ENCODE results near the gene NXPE3. TPM values are rescaled to one million over a fixed set of nuclear protein-coding genes. Genes with fewer than 3 reads are reported as not detected.
"Not testable (repeated sequence)": the region's sequence is repeated elsewhere in the genome, so short reads cannot be mapped to it uniquely, and the experiment has no call there.

NXPE3 gene
- total RNA-seq, 1 donor from 2014 or later = 9.4 TPM

DNA sequence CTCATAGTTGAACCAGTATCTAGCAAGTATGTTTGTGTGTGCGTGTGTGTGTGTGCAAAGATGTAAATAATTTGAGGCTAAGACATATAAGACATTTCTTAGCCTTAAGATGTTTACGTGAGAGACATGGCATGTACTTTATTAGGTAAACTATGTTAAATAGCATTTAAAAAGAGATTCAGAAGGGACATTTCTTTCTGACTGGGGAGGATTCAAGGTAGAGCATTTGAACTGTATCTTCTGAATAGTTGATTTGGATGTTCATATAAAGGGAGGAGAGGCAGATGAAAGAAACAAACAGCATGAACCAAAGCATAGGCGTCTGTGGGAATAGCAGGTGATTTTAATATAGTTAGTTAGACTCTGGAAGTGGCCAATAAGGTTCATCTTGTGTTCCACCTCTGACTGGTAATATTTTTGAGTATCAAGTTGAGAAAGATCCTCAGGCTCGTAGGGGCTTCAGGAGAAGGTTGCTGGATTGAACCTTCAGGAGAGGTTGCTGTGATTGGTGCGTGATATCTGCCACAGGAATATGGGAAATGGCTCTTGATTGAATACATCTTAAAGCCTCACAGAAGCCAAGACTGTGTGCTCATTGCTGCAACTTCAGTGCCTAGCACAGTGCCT is 82.9 kb downstream of the NXPE3 start:
- H3K27me3 ChIP-seq = no peaks in the 10 kb centered on the region
- H3K4me2 ChIP-seq = no peak overlapping the region
- H3K36me3 ChIP-seq = peaks cover 12% of the 10 kb centered on the region
- Mint-ChIP-seq H3K9me3 (no peaks in the 10 kb centered on the region), H3K27me3 (ENCODE audit: insufficient read depth, low read depth) (no peaks in the 10 kb centered on the region), H3K4me3 (no peak overlapping the region), H3K4me1 (no peaks in the 10 kb centered on the region), H3K27ac (no peak overlapping the region), H3K36me3 (peaks cover 7% of the 10 kb centered on the region)
- no peaks in the 10 kb centered on the region for H3F3A ChIP-seq (ENCODE audit: low read depth)
- no peaks in the 10 kb centered on the region for H3K79me2 ChIP-seq (ENCODE audit: low read depth)
- no peak overlapping the region for H3K4me3 ChIP-seq
- DNase-seq (ENCODE audit: low spot score) = no peak
- H4K20me1 ChIP-seq (ENCODE audit: low read depth) = no peaks in the 10 kb centered on the region
- no peak overlapping the region for H3K9ac ChIP-seq
- H3K4me1 ChIP-seq = no peaks in the 10 kb centered on the region
- TF ChIP-seq EZH2phosphoT487 (IDR thresholded peaks at IDR 0.05) (no peak), EZH2 (IDR thresholded peaks at IDR 0.05) (no peak)
- TF ChIP-seq, protein P1, sequence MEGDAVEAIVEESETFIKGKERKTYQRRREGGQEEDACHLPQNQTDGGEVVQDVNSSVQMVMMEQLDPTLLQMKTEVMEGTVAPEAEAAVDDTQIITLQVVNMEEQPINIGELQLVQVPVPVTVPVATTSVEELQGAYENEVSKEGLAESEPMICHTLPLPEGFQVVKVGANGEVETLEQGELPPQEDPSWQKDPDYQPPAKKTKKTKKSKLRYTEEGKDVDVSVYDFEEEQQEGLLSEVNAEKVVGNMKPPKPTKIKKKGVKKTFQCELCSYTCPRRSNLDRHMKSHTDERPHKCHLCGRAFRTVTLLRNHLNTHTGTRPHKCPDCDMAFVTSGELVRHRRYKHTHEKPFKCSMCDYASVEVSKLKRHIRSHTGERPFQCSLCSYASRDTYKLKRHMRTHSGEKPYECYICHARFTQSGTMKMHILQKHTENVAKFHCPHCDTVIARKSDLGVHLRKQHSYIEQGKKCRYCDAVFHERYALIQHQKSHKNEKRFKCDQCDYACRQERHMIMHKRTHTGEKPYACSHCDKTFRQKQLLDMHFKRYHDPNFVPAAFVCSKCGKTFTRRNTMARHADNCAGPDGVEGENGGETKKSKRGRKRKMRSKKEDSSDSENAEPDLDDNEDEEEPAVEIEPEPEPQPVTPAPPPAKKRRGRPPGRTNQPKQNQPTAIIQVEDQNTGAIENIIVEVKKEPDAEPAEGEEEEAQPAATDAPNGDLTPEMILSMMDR (IDR thresholded peaks at IDR 0.05) = no peak
- H3K27ac ChIP-seq = no peak overlapping the region
- H2AFZ ChIP-seq (replicated peaks) = no peak overlapping the region
- H3K9me3 ChIP-seq (ENCODE audit: low read depth) = no peaks in the 10 kb centered on the region

DNA sequence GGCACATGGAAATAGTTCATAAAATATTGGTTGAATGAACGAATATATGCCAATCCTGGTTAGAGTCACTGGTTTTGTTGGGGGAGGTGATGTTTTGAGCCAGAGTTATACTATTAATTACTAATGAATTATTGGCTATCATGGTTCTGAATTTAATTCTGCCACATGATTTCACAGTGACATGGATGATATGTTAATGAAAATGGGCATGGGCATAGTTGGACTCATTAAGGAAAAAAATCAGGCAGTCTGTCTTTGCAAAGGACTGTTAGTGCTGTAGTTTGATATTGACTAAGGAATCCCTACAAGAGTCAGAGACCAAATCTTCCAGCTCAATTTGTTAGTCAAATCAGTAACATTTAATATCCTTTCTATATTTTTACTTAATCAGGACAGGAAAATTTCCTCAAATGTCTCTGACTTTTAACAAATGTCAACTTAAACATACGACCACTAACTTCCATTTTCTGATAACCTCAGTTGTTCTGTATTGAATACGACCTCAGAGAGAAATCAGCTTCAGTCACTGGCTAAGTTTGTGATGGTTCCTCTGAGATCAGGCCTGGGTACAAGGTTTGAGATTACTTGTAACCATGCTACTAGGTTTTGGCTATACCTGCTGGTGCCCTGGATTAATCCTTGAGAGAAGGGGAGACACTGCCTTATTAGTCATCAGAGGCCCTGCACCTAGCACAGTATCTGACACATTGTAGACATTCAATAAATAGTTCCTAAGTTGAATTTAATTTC is 83.6 kb downstream of the NXPE3 start:
- H3K27ac ChIP-seq = no peak overlapping the region
- TF ChIP-seq, protein P1 (IDR thresholded peaks at IDR 0.05) = no peak
- TF ChIP-seq EZH2 (IDR thresholded peaks at IDR 0.05) (no peak), EZH2phosphoT487 (IDR thresholded peaks at IDR 0.05) (no peak)

DNA sequence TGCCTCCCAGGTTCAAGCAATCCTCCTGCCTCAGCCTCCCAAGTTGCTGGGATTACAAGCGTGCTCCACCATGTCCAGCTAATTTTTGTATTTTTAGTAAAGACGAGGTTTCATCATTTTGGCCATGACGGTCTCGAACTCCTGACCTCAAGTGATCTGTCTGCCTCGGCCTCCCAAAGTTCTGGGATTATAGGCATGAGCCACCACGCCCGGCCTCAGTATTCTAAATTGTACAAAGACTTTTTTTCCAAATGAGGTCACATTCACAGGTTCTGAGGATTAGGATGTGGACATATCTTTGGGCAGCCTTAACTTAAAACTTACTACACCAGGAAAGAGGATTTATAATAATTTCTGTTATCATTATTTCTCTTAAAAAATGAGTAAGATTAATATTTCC is 85.9 kb downstream of the NXPE3 start:
- DNase-seq (ENCODE audit: low spot score); H4K20me1 ChIP-seq (ENCODE audit: low read depth); H3F3A ChIP-seq (ENCODE audit: low read depth); H3K27ac ChIP-seq; H3K4me2 ChIP-seq; H3K9me3 Mint-ChIP-seq; H3K4me1 ChIP-seq; H3K4me1 Mint-ChIP-seq; H3K9me3 ChIP-seq (ENCODE audit: low read depth); H2AFZ ChIP-seq (replicated peaks); H3K4me3 Mint-ChIP-seq; H3K9ac ChIP-seq; H3K27me3 Mint-ChIP-seq (ENCODE audit: insufficient read depth, low read depth); H3K36me3 ChIP-seq; H3K4me3 ChIP-seq; H3K79me2 ChIP-seq (ENCODE audit: low read depth); H3K27ac Mint-ChIP-seq; H3K27me3 ChIP-seq; H3K36me3 Mint-ChIP-seq: not testable (repeated sequence)

More for the DNA sequence above, 83.6 kb downstream of the NXPE3 start:
- Histone ChIP-seq H3K4me1 (peaks cover 6% of the 10 kb centered on the region), H3K9me3 (ENCODE audit: low read depth) (no peaks in the 10 kb centered on the region), H3F3A (ENCODE audit: low read depth) (peaks cover 6% of the 10 kb centered on the region), H3K4me3 (no peak overlapping the region), H3K79me2 (ENCODE audit: low read depth) (no peaks in the 10 kb centered on the region), H3K27me3 (no peaks in the 10 kb centered on the region), H4K20me1 (ENCODE audit: low read depth) (no peaks in the 10 kb centered on the region), H2AFZ (replicated peaks) (no peak overlapping the region), H3K36me3 (peaks cover 9% of the 10 kb centered on the region), H3K4me2 (no peak overlapping the region), H3K9ac (no peak overlapping the region)
- Mint-ChIP-seq H3K27ac (no peak overlapping the region), H3K27me3 (ENCODE audit: insufficient read depth, low read depth) (no peaks in the 10 kb centered on the region), H3K4me3 (no peak overlapping the region), H3K36me3 (peaks cover 2% of the 10 kb centered on the region), H3K4me1 (peaks cover 5% of the 10 kb centered on the region), H3K9me3 (no peaks in the 10 kb centered on the region)
- DNase-seq (ENCODE audit: low spot score) = no peak

Data from neural progenitor cell (in vitro differentiated cells).